CD4-positive, alpha-beta memory T cell (primary cell): ENCODE measurements around the gene CASR. TPM values are rescaled to one million over a fixed set of nuclear protein-coding genes. Genes with fewer than 3 reads are reported as not detected.
A peak's percentile ranks its signal among the peaks of the same experiment; 100 is the strongest.

ENCODE experiments used
- CTCF ChIA-PET: fragments of 350-600 bp; sonication (Branson Sonifier 250); formaldehyde crosslinking; loops from one replicate; lab custom pipeline; 2021; ENCODE audit warnings: inconsistent platforms; ENCODE audit not compliant: partially characterized antibody; lab: Charles Lee
- POLR2A ChIA-PET: fragments of 350-600 bp; sonication (Branson Sonifier 250); formaldehyde crosslinking; loops from one replicate; lab custom pipeline; 2021; ENCODE audit not compliant: partially characterized antibody; lab: Charles Lee
- DNase-seq, 5 donors: peaks; one replicate each; pipeline versions ENCODE4 v3.0.0 to v3.0.0-alpha.2; 2020 to 2022; ENCODE audit warnings: mixed read lengths in 1 of 5
- H3K27ac ChIP-seq: one replicate; pipeline ENCODE4 v1.7.0; 2013; ENCODE audit warnings: low read depth, low read length
- H3K27me3 ChIP-seq: 2 replicates; pipeline ENCODE4 v1.7.0; 2013; ENCODE audit warnings: mild to moderate bottlenecking, low read length, moderate library complexity; ENCODE audit not compliant: insufficient read depth
- H3K36me3 ChIP-seq: 2 replicates; pipeline ENCODE4 v1.7.0; 2013; ENCODE audit warnings: mild to moderate bottlenecking, low read length, moderate library complexity; ENCODE audit not compliant: insufficient read depth
- H3K4me1 ChIP-seq: 2 replicates; pipeline ENCODE4 v1.7.0; 2013; ENCODE audit warnings: mild to moderate bottlenecking, low read length, moderate library complexity; ENCODE audit not compliant: insufficient read depth
- H3K4me3 ChIP-seq, 2 donors: one replicate each; pipeline ENCODE4 v1.7.0; 2013; ENCODE audit warnings: low read length in 2 of 2, mild to moderate bottlenecking in 1 of 2
- H3K9me3 ChIP-seq, 2 donors: one replicate each; pipeline ENCODE4 v1.7.0; 2013; ENCODE audit warnings: low read length in 2 of 2, control low read depth in 1 of 2; ENCODE audit not compliant: control insufficient read depth in 1 of 2
- H3K27ac Mint-ChIP-seq, 7 donors: one replicate each; pipeline ENCODE4 v1.8.0; 2020 to 2021; ENCODE audit warnings: mixed read lengths in 7 of 7, mild to moderate bottlenecking in 6 of 7, inconsistent platforms in 3 of 7, moderate library complexity in 3 of 7
- H3K27me3 Mint-ChIP-seq, 2 donors: one replicate each; pipeline ENCODE4 v1.8.0; 2020 to 2021; ENCODE audit warnings: mixed read lengths in 2 of 2
- H3K36me3 Mint-ChIP-seq, 2 donors: one replicate each; pipeline ENCODE4 v1.8.0; 2020 to 2021; ENCODE audit warnings: mixed read lengths in 2 of 2, inconsistent platforms in 1 of 2, mild to moderate bottlenecking in 1 of 2
- H3K4me1 Mint-ChIP-seq, 4 donors: one replicate each; pipeline ENCODE4 v1.8.0; 2020 to 2021; ENCODE audit warnings: mixed read lengths in 4 of 4, mild to moderate bottlenecking in 1 of 4
- H3K4me3 Mint-ChIP-seq, 8 donors: one replicate each; pipeline ENCODE4 v1.8.0; 2020 to 2021; ENCODE audit warnings: mixed read lengths in 8 of 8, mild to moderate bottlenecking in 7 of 8, moderate library complexity in 6 of 8, inconsistent platforms in 3 of 8
- H3K9me3 Mint-ChIP-seq, 8 donors: one replicate each; pipeline ENCODE4 v1.8.0; 2020 to 2021; ENCODE audit warnings: mixed read lengths in 8 of 8, mild to moderate bottlenecking in 5 of 8, inconsistent platforms in 3 of 8, moderate library complexity in 1 of 8
- intact Hi-C: fragments of 100-400 bp; cut with micrococcal nuclease; formaldehyde crosslinking; loops from one replicate; pipeline ENCODE4 v1.15.1; 2023
- polyA plus RNA-seq, 2 donors: library from polyadenylated mRNA; unstranded; fragments of 300-500 nt; fragmentation: Illumina TruSeq; gene quantifications; one replicate each; pipeline ENCODE4 v1.2.3, GENCODE V29; 2021
- total RNA-seq, 2 experiments: library from RNA; stranded (reverse); gene quantifications; one replicate each; pipeline ENCODE4 v1.2.3, GENCODE V29; 2021

CASR gene
- total and polyA plus RNA-seq, 4 experiments from 2014 or later: 0.03 to 0.47 TPM; not detected in 2

GRCh38 chr3:122283796-122284445 lies 100.5 kb downstream of the CASR start:
- Mint-ChIP-seq H3K4me1 (peaks cover 0 to 1% (median 0%) of the 10 kb centered on the region in 4 donors), H3K36me3 (no peaks in the 10 kb centered on the region), H3K27me3 (peaks cover 0 to 1% of the 10 kb centered on the region in 2 donors), H3K4me3 (no peak overlapping the region), H3K9me3 (no peaks in the 10 kb centered on the region), H3K27ac (no peak overlapping the region)
- no peaks in the 10 kb centered on the region for H3K27me3 ChIP-seq
- H3K9me3 ChIP-seq: no peaks in the 10 kb centered on the region
- no peak for DNase-seq
- ChIA-PET CTCF (no interaction called here), POLR2A (no interaction called here)
- H3K4me3 ChIP-seq: no peak overlapping the region
- H3K36me3 ChIP-seq: no peaks in the 10 kb centered on the region
- H3K4me1 ChIP-seq: no peaks in the 10 kb centered on the region
- intact Hi-C loops: no loop called here
- H3K27ac ChIP-seq: no peak overlapping the region

- peaks cover 0 to 7% (median 0%) of the 10 kb centered on the region in 4 donors for H3K4me1 Mint-ChIP-seq
- CTCF ChIA-PET: no interaction called here
- Histone ChIP-seq H3K4me3 (no peak overlapping the region), H3K9me3 (no peaks in the 10 kb centered on the region), H3K27ac (no peak overlapping the region), H3K27me3 (no peaks in the 10 kb centered on the region), H3K4me1 (peaks cover 5% of the 10 kb centered on the region), H3K36me3 (no peaks in the 10 kb centered on the region)
- H3K27ac Mint-ChIP-seq: peak overlapping the region in 1 of 7 donors; percentile 45
- H3K4me3 Mint-ChIP-seq: no peak overlapping the region
- POLR2A ChIA-PET: no interaction called here
- H3K27me3 Mint-ChIP-seq: peaks cover 1% of the 10 kb centered on the region in 2 donors
- no peak for DNase-seq
- intact Hi-C loops: no loop called here
- H3K36me3 Mint-ChIP-seq: no peaks in the 10 kb centered on the region
- no peaks in the 10 kb centered on the region for H3K9me3 Mint-ChIP-seq
Measured at GRCh38 chr3:122284486-122284885, 101.0 kb downstream of the CASR start.

DNA sequence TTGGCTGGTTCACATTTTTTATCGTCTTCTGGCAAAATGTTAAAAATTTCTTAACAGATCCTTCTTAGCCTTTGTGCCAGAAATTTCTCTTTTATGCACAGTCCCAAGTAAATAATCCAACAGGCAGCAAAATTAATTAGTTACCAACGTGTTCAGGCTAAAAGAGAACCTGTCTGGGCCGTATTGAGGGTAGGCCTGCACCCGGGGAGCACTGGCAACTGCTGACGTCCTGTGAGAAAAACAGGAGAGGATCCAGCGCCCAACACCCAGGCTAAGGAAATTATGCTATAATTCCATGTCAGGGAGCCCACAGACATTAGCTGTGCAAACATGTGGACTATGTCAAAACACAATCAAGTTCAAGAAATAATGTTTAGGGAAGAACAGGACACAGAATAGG lies 110.9 kb downstream of the CASR start:
- H3K27me3 Mint-ChIP-seq: peaks cover 0 to 2% of the 10 kb centered on the region in 2 donors
- H3K4me1 Mint-ChIP-seq: peaks cover 5 to 21% (median 14%) of the 10 kb centered on the region in 4 donors
- Histone ChIP-seq H3K4me1 (peaks cover 35% of the 10 kb centered on the region), H3K27ac (no peak overlapping the region), H3K9me3 (no peaks in the 10 kb centered on the region), H3K27me3 (no peaks in the 10 kb centered on the region), H3K4me3 (no peak overlapping the region), H3K36me3 (no peaks in the 10 kb centered on the region)
- POLR2A ChIA-PET: no interaction called here
- no peak for DNase-seq
- intact Hi-C loops: no loop called here
- no peak overlapping the region for H3K4me3 Mint-ChIP-seq
- CTCF ChIA-PET: interaction anchor here (0.9 kb wide), 1 partner anchor 747 kb away, joined by 3 read pairs; no protein-coding TSS in a partner anchor
- no peak overlapping the region for H3K27ac Mint-ChIP-seq
- peaks cover 0 to 2% (median 0%) of the 10 kb centered on the region in 8 donors for H3K9me3 Mint-ChIP-seq
- H3K36me3 Mint-ChIP-seq: no peaks in the 10 kb centered on the region

DNA sequence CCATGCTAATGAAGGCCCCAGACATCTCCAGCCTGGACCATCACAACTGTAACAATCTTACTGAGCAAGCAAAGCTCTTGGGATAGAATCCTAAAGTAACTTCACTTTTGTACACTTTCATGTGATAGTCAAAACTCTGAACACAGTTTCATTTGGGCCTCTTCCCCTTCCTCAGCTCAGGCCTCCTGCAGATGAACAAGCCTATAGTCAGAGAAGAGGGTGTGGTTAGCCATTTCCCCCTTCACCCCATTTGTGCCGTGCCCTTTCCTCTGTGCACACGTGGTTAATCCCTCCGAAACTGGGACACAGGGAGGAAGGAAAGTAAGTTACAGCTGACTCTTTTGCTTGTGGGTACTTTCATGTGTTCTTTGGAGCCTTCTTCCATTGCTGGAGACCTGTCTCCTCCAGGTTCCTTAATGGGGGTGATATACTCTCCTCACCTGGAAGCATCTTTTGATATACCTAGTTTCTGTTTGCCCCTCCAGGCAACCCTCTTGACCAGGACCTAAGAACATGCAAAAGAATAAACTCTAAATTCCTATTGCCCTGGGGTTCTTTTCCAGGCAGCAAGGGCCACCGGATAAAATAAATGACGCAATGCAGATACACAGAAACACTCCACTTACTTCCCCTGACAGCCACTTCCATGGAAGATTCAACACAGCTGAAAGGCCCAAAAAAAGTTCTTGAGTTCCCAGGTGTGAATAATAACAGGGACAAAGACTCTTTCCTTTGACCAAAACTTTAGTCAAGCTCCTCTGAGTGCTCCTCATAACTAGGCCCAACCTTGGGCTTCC lies 112.0 kb downstream of the CASR start:
- H3K27me3 ChIP-seq: no peaks in the 10 kb centered on the region
- Mint-ChIP-seq H3K27me3 (no peaks in the 10 kb centered on the region), H3K27ac (no peak overlapping the region), H3K9me3 (peaks cover 0 to 4% (median 2%) of the 10 kb centered on the region in 8 donors), H3K36me3 (no peaks in the 10 kb centered on the region), H3K4me3 (no peak overlapping the region), H3K4me1 (peaks cover 5 to 19% (median 12%) of the 10 kb centered on the region in 4 donors)
- H3K4me3 ChIP-seq: no peak overlapping the region
- POLR2A ChIA-PET: no interaction called here
- peaks cover 28% of the 10 kb centered on the region for H3K4me1 ChIP-seq
- no peaks in the 10 kb centered on the region for H3K9me3 ChIP-seq
- intact Hi-C loops: no loop called here
- CTCF ChIA-PET: interaction anchor here (0.9 to 1.3 kb wide), 2 partner anchors 10 to 749 kb away, joined by 3 read pairs; no protein-coding TSS in a partner anchor
- DNase-seq: peak in 2 of 5 donors; percentile 10 to 17
- H3K27ac ChIP-seq: no peak overlapping the region
- H3K36me3 ChIP-seq: no peaks in the 10 kb centered on the region

GRCh38 chr3:122298239-122298638 lies 114.8 kb downstream of the CASR start:
- peaks cover 0 to 3% of the 10 kb centered on the region in 2 donors for H3K27me3 Mint-ChIP-seq
- peak overlapping the region in 4 of 7 donors; percentile 6 to 72 (median 46) for H3K27ac Mint-ChIP-seq
- peaks cover 0 to 4% (median under 1%) of the 10 kb centered on the region in 8 donors for H3K9me3 Mint-ChIP-seq
- peak in 3 of 5 donors; percentile 8 to 28 (median 21) for DNase-seq
- Histone ChIP-seq H3K36me3 (no peaks in the 10 kb centered on the region), H3K4me3 (no peak overlapping the region), H3K4me1 (peaks cover 28% of the 10 kb centered on the region), H3K9me3 (no peaks in the 10 kb centered on the region), H3K27ac (no peak overlapping the region), H3K27me3 (no peaks in the 10 kb centered on the region)
- peak overlapping the region in 4 of 8 donors; percentile 0 to 47 (median 17) for H3K4me3 Mint-ChIP-seq
- intact Hi-C loops: no loop called here
- ChIA-PET POLR2A (no interaction called here), CTCF (no interaction called here)
- peaks cover 5 to 19% (median 12%) of the 10 kb centered on the region in 4 donors for H3K4me1 Mint-ChIP-seq
- H3K36me3 Mint-ChIP-seq: no peaks in the 10 kb centered on the region

DNA sequence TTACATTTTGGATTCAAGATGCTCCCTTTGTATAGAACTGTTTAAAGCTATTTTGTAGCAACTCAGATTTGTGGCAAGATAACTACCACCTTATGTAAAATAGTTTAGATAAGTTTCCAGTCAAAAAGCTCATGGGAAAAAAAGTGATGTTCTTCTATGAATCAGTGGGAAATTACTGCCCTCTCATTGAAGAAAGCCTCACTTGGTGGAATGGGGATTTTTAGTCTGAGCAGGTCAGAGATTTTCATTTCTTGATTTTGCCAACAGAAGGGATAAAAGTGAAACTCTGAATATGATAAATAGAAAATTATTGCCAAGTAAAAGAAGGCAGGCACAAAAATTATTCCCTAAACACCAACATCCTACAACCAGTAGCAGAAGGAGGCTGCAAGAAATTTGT lies 115.7 kb downstream of the CASR start:
- Mint-ChIP-seq H3K36me3 (no peaks in the 10 kb centered on the region), H3K4me1 (peaks cover 5 to 19% (median 10%) of the 10 kb centered on the region in 4 donors), H3K4me3 (no peak overlapping the region), H3K9me3 (peaks cover 0 to 4% (median under 1%) of the 10 kb centered on the region in 8 donors), H3K27me3 (peaks cover 0 to 3% of the 10 kb centered on the region in 2 donors), H3K27ac (peak overlapping the region in 2 of 7 donors; percentile 17 to 60)
- H3K27me3 ChIP-seq: no peaks in the 10 kb centered on the region
- POLR2A ChIA-PET: no interaction called here
- no peak overlapping the region for H3K27ac ChIP-seq
- H3K4me1 ChIP-seq: peaks cover 27% of the 10 kb centered on the region
- H3K9me3 ChIP-seq: no peaks in the 10 kb centered on the region
- no peak overlapping the region for H3K4me3 ChIP-seq
- no peaks in the 10 kb centered on the region for H3K36me3 ChIP-seq
- intact Hi-C loops: no loop called here
- DNase-seq: no peak
- CTCF ChIA-PET: interaction anchor here (1.5 to 3.1 kb wide), 3 partner anchors 197 to 753 kb away, joined by 5 to 37 read pairs (median 19); partner anchors contain the start of gene POLQ
